Measurements from ENCODE around the gene PBXIP1. TPM values are rescaled to one million over a fixed set of nuclear protein-coding genes. Genes with fewer than 3 reads are reported as not detected.

PBXIP1 gene
- total RNA-seq, 2 donors from 2014 or later = 81.4 to 101 TPM

DNA sequence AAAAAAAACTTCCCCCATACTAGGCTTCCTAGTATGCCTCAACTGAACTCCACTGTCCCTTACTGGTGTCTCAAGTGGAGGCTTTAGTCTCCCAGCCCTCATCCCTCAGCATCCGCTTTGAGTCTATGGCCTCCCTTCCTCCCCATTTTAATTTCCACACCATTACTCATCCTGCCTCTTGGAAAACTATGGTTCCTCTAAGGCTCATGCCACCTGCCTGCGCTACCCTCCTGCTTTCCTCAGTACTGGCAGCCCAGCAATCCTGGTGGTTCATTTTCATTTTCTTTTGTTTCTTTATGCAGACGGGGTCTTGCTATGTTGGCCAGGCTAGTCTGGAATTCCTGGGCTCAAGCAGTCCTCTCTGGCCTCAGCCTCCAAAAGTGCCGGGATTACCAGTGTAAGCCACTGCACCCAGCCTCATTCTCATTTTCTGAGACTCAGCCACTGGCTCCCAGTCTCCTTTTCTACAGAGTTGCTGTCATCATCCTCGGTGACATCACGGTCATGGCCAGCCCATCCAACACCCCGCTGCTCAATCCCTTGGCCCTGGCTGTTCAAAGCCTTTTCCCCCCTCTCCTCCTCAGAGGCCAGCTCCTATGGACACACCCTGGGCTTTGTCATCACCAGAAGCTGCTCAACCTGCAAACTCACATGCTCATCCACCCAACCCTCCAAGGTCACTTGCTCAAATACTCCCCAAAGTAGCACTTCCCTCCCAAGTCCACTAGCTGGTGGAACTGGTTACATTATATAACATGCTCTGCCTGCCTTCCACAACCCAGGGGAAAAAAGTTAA, 17.1 kb downstream of the PBXIP1 start:
- Histone ChIP-seq H3K4me1 (peaks cover 0 to 61% of the 10 kb centered on the region in 2 donors), H3K27me3 (no peaks in the 10 kb centered on the region), H3K9me3 (no peaks in the 10 kb centered on the region), H3K36me3 (no peaks in the 10 kb centered on the region), H3K4me3 (no peak overlapping the region), H3K27ac (peak overlapping the region; percentile 97)
- TF ChIP-seq CTCF (IDR thresholded peaks at IDR 0.05) = no peak
- no peak for DNase-seq (ENCODE audit: low spot score)

GRCh38 chr1:154937988-154938386, 17.9 kb downstream of the PBXIP1 start:
- Histone ChIP-seq H3K36me3 (no peaks in the 10 kb centered on the region), H3K4me1 (peaks cover 0 to 56% of the 10 kb centered on the region in 2 donors), H3K27ac (peak overlapping the region; percentile 97), H3K9me3 (no peaks in the 10 kb centered on the region), H3K27me3 (no peaks in the 10 kb centered on the region), H3K4me3 (peak overlapping the region; percentile 55 to 66)
- TF ChIP-seq CTCF (IDR thresholded peaks at IDR 0.05) = no peak
- DNase-seq (ENCODE audit: low spot score) = no peak

DNA sequence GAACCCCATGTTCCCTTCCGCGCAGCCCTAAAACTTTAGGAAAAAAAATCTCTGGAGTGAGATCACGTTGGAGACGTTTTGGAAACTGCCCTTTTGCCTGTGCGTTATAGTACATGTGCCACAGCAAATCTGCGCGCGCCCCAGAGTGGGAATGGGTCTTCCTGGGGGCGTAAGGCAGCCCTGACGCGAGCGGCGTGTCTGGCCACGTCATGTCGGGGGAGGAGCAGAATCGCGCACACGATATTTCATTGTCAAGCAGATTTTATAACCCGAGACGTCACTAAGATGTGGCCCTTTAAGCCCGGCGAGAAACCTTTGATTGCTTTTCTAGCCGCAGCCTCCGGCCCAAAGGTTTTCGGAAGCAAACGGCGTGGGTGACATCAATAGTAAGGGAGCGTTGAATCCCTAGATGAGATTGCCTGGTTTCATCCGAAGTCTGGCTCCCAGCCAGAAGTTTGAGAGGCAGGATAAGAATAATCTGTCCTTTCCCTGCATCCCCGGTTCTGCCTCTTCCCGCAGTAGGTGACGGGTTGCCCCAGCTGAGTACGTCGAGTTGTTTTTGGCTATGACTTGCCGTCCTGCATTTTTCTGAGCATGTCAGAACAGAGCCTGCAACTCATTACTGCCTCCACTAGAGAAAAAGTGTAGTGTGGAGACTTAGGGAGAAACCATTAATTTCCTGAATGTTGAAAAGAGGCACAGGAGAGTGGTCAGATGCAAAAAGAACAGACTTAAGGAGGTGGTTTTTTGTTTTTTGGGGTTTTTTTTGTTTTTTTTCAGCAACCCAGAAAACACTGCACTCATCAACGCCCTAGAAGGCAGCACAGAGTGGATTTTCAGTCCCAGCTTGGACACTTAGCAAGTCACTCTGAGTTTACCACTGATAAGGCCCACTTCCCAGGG, 18.6 kb downstream of the PBXIP1 start:
- H3K36me3 ChIP-seq = no peaks in the 10 kb centered on the region
- peak overlapping the region; percentile 97 for H3K27ac ChIP-seq
- H3K9me3 ChIP-seq = no peaks in the 10 kb centered on the region
- no peaks in the 10 kb centered on the region for H3K27me3 ChIP-seq
- DNase-seq (ENCODE audit: low spot score) = peak; percentile 92
- H3K4me3 ChIP-seq = peak overlapping the region; percentile 55 to 66
- peak in 1 of 2 donors; percentile 29 for TF ChIP-seq CTCF (IDR thresholded peaks at IDR 0.05)
- peaks cover 0 to 55% of the 10 kb centered on the region in 2 donors for H3K4me1 ChIP-seq

DNA sequence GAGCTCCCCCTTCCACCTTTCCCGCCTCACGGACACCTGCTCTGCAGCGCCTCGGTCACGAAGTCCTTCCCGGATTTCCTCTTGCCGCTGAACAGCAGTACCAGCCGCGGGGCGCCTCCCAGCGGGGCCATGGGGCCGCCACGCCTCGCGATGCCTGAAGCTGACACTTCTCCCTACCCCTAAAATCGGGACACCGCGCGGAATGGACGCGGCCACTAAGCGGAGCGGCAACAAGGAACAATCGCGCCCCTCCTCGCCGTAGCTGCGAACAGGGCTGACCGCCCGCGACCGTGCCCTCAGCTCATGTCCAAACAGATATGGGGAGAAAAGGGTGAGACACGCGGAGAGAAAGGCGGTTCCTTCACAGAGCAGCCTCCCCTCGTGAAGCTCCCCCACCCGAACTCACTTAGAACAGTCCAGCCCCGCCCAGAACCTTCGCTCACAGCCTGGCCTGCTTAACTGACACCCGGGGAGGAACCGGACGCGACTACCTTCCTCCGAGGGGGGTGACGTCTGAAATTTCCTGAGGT, 19.3 kb downstream of the PBXIP1 start, which contains the start of gene PMVK:
TSS of gene PMVK (minus strand) at position 165 of the 530 bp plus-strand sequence. CDS start at position 131, 34 bp downstream.
- Histone ChIP-seq H3K27ac (peak within 1 kb of the TSS; percentile 97), H3K9me3 (no peaks in the 10 kb centered on the region), H3K27me3 (no peaks in the 10 kb centered on the region), H3K36me3 (no peaks in the 10 kb centered on the region), H3K4me1 (peaks cover 0 to 48% of the 10 kb centered on the region in 2 donors), H3K4me3 (peak within 1 kb of the TSS; percentile 55 to 66)
- DNase-seq (ENCODE audit: low spot score) = peak; percentile 98
- peak in 1 of 2 donors; percentile 63 for TF ChIP-seq CTCF (IDR thresholded peaks at IDR 0.05)

DNA sequence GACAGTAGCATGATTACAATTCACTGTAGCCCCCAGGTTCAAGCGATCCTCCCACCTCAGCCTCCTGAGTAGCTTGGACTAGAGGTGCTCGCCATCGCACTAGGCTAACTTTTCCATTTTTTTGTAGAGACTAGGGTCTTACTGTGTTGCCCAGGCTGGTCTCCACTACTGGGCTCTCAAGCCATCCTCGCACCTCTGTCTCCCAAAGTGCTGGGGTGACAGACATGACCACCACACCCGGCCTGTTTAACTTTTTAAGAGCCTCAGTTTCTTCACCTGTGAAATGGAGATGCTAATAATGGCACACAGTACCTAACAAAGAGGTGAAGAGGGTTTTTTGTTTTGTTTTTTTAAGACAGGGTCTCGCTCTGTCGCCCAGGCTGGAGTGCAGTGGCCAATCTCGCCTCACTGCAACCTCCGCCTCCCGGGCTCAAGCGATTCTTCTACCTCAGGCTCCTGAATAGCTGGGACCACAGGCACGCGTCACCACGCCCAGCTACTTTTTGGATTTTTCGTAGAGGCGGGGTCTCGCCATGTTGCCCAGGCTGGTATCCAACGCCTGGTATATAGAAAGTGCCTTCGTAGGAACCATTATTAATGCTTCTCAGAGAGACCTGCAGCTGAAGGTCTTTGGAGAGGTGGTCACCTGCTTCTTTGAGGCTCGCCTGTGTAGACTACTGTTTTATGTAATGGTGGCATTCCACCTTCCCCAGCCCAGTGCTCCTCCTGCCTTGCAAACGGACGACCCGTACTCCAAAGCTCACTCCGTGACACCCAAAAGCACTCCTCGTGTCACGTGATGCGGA, 19.9 kb downstream of the PBXIP1 start:
- Histone ChIP-seq H3K36me3 (no peaks in the 10 kb centered on the region), H3K27ac (peak overlapping the region; percentile 97), H3K4me3 (peak overlapping the region; percentile 55 to 66), H3K27me3 (no peaks in the 10 kb centered on the region), H3K9me3 (no peaks in the 10 kb centered on the region), H3K4me1 (peaks cover 0 to 41% of the 10 kb centered on the region in 2 donors)
- no peak for DNase-seq (ENCODE audit: low spot score)
- TF ChIP-seq CTCF (IDR thresholded peaks at IDR 0.05) = no peak
